Measurements from ENCODE around the gene CD300LG. TPM values are rescaled to one million over a fixed set of nuclear protein-coding genes. Genes with fewer than 3 reads are reported as not detected.
A peak's percentile ranks its signal among the peaks of the same experiment; 100 is the strongest.

CD300LG gene
- polyA plus RNA-seq, 1 donor (not counting 4 experiments of a cell fraction or from before 2014, with no cell fraction given), result not detected

DNA sequence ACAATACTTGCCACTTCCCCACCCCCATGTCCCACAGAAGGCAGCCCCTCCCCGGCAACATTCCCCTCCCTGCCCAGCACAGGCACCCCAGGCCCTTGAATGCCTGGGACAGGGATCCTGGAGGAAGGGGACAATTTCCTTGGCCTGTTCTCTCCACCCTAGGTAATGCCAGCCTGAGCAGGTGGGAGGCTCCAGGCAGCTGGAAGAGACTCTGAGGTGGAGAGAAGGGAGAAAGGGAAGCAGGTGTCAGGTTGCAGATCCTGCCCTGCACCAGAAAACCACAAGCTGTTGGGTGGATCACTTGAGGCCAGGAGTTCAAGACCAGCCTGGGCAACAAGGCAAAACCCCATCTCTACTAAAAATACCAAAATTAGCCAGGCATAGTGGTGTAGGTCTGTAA lies 51.5 kb downstream of the CD300LG start:
- no peak for FAIRE-seq

DNA sequence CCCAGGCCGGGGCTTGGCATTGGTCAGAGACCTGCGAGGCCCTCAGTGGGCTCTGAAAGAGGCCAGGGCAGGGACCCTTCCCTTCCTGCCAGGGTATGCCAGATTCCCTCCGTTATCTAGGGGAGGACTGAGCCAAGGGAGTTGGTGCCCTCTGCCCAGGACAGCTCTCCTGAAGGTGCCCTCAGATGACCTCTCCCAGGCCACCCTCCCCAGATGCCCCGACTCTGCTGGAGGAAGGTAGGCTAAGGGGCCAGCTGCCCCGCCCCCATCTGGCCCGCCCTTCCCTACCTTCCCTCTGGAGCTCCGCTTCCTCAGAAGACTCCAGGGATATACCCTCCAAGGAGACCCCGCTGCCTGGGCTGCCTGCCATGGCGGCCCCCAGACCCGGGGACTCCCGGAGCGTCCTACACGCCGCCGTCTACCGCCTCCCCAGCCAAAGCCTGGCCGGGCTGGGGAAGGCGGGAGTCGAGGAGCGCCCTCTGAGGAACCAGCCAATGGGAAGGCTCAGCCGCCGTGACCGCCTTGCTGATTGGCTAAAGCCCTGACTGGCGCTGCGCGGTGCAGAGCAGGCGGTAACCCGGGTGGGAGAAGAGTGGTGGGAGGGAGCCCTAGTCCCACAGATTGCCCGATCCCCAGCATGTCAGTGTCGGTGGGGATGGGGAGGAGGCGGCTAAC lies 53.3 kb downstream of the CD300LG start:
- no peaks in the 10 kb centered on the region for H4K20me1 ChIP-seq (ENCODE audit: control insufficient read depth, extremely low read depth, insufficient read depth, low read length)
- dilution Hi-C loops (cut with MboI; ENCODE audit: extremely low pct_ligation_motif_present, low sequenced_read_pairs), result no loop called here
- H3K36me3 ChIP-seq (ENCODE audit: control insufficient read depth in 2 of 2, extremely low read depth in 1 of 2, insufficient read depth in 2 of 2, low read length in 2 of 2), result no peaks in the 10 kb centered on the region
- DNase-seq (ENCODE audit: low read depth, low spot score) (no peak), FAIRE-seq (no peak)
- H3K27ac ChIP-seq (ENCODE audit: control insufficient read depth, insufficient read depth, low read length), result no peak overlapping the region
- H3K9ac ChIP-seq (ENCODE audit: control insufficient read depth, extremely low read depth, insufficient read depth, low read length), result no peak overlapping the region
- H3K79me2 ChIP-seq (ENCODE audit: control insufficient read depth, insufficient read depth, low read length), result no peaks in the 10 kb centered on the region
- no peaks in the 10 kb centered on the region for H3K9me3 ChIP-seq (ENCODE audit: control insufficient read depth, low read depth, low read length)
- H2AFZ ChIP-seq (ENCODE audit: control insufficient read depth, low read length), result peak overlapping the region; percentile 40
- H3K4me3 ChIP-seq (ENCODE audit: control insufficient read depth in 2 of 3, extremely low read depth in 1 of 3, insufficient read depth in 2 of 3, low read depth in 1 of 3, low read length in 3 of 3), result peak overlapping the region; percentile 24 to 44 (median 38)
- TF ChIP-seq EZH2 (IDR thresholded peaks at IDR 0.05; ENCODE audit: low read length), result no peak
- TF ChIP-seq, protein P1, sequence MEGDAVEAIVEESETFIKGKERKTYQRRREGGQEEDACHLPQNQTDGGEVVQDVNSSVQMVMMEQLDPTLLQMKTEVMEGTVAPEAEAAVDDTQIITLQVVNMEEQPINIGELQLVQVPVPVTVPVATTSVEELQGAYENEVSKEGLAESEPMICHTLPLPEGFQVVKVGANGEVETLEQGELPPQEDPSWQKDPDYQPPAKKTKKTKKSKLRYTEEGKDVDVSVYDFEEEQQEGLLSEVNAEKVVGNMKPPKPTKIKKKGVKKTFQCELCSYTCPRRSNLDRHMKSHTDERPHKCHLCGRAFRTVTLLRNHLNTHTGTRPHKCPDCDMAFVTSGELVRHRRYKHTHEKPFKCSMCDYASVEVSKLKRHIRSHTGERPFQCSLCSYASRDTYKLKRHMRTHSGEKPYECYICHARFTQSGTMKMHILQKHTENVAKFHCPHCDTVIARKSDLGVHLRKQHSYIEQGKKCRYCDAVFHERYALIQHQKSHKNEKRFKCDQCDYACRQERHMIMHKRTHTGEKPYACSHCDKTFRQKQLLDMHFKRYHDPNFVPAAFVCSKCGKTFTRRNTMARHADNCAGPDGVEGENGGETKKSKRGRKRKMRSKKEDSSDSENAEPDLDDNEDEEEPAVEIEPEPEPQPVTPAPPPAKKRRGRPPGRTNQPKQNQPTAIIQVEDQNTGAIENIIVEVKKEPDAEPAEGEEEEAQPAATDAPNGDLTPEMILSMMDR (optimal IDR thresholded peaks at IDR 0.05 in 1 of 3, IDR thresholded peaks at IDR 0.05 in 1 of 3, conservative IDR thresholded peaks at IDR 0.05 in 1 of 3; ENCODE audit: extremely low read depth in 1 of 3, insufficient read depth in 2 of 3, low read length in 3 of 3), result no peak
- H3K27me3 ChIP-seq (ENCODE audit: control insufficient read depth, extremely low read depth, insufficient read depth, low read length), result peaks cover 39% of the 10 kb centered on the region
- H3K9me1 ChIP-seq (ENCODE audit: control insufficient read depth, extremely low read depth, insufficient read depth, low read length), result no peaks in the 10 kb centered on the region
- H3K4me1 ChIP-seq (ENCODE audit: control insufficient read depth, extremely low read depth, insufficient read depth, low read length), result peaks cover 14% of the 10 kb centered on the region
- peak overlapping the region; percentile 73 for H3K4me2 ChIP-seq (ENCODE audit: control insufficient read depth, extremely low read depth, insufficient read depth, low read depth, low read length)

More for the DNA sequence above, 51.5 kb downstream of the CD300LG start:
- H3K4me1 ChIP-seq (ENCODE audit: control insufficient read depth, extremely low read depth, insufficient read depth, low read length), result peaks cover 14% of the 10 kb centered on the region
- no peaks in the 10 kb centered on the region for H3K79me2 ChIP-seq (ENCODE audit: control insufficient read depth, insufficient read depth, low read length)
- no peak overlapping the region for H3K4me3 ChIP-seq (ENCODE audit: control insufficient read depth in 2 of 3, extremely low read depth in 1 of 3, insufficient read depth in 2 of 3, low read depth in 1 of 3, low read length in 3 of 3)
- H3K27ac ChIP-seq (ENCODE audit: control insufficient read depth, insufficient read depth, low read length), result no peak overlapping the region
- H3K4me2 ChIP-seq (ENCODE audit: control insufficient read depth, extremely low read depth, insufficient read depth, low read depth, low read length), result no peak overlapping the region
- H3K9me1 ChIP-seq (ENCODE audit: control insufficient read depth, extremely low read depth, insufficient read depth, low read length), result no peaks in the 10 kb centered on the region
- H3K27me3 ChIP-seq (ENCODE audit: control insufficient read depth, extremely low read depth, insufficient read depth, low read length), result peaks cover 21% of the 10 kb centered on the region
- H3K9ac ChIP-seq (ENCODE audit: control insufficient read depth, extremely low read depth, insufficient read depth, low read length), result no peak overlapping the region
- DNase-seq (ENCODE audit: low read depth, low spot score), result no peak
- TF ChIP-seq, protein P1 (optimal IDR thresholded peaks at IDR 0.05 in 1 of 3, IDR thresholded peaks at IDR 0.05 in 1 of 3, conservative IDR thresholded peaks at IDR 0.05 in 1 of 3; ENCODE audit: extremely low read depth in 1 of 3, insufficient read depth in 2 of 3, low read length in 3 of 3), result no peak
- TF ChIP-seq EZH2 (IDR thresholded peaks at IDR 0.05; ENCODE audit: low read length), result no peak
- H3K9me3 ChIP-seq (ENCODE audit: control insufficient read depth, low read depth, low read length), result no peaks in the 10 kb centered on the region
- no peaks in the 10 kb centered on the region for H3K36me3 ChIP-seq (ENCODE audit: control insufficient read depth in 2 of 2, extremely low read depth in 1 of 2, insufficient read depth in 2 of 2, low read length in 2 of 2)
- dilution Hi-C loops (cut with MboI; ENCODE audit: extremely low pct_ligation_motif_present, low sequenced_read_pairs), result no loop called here
- no peak overlapping the region for H2AFZ ChIP-seq (ENCODE audit: control insufficient read depth, low read length)
- no peaks in the 10 kb centered on the region for H4K20me1 ChIP-seq (ENCODE audit: control insufficient read depth, extremely low read depth, insufficient read depth, low read length)
